Measurements from ENCODE around the gene ADAT1. TPM values are rescaled to one million over a fixed set of nuclear protein-coding genes. Genes with fewer than 3 reads are reported as not detected.
A peak's percentile ranks its signal among the peaks of the same experiment; 100 is the strongest.

Gene ADAT1
- total RNA-seq, 6 experiments from 2014 or later, result 48.3 to 61.2 (median 55.0) TPM

DNA sequence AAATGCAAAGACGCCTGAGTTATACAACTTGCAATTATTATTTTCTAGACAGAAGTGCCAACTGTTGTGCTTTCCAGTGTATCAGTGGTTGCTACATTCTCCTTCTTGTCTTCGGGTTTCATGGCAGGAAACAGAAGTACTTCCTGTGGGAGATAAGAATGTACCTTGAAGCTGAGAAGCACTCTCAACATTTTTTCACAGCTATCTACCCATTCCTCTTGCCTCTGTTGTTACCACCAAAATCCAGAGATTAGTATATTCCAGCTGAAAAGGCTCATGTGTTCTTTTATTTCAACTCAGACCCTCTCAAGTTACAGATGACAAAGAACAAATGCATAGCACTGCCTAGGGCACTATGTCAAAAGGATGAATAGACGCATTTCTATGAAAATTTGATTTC is 4.8 kb upstream of the ADAT1 start:
- Mint-ChIP-seq H3K9me3 (no peaks in the 10 kb centered on the region), H3K36me3 (ENCODE audit: low read depth) (peaks cover 55% of the 10 kb centered on the region), H3K27ac (no peak overlapping the region), H3K4me1 (ENCODE audit: low read depth) (peaks cover 28% of the 10 kb centered on the region), H3K27me3 (ENCODE audit: insufficient read depth) (peaks cover 6% of the 10 kb centered on the region), H3K4me3 (no peak overlapping the region)
- DNase-seq, result no peak
- TF ChIP-seq, protein P1, sequence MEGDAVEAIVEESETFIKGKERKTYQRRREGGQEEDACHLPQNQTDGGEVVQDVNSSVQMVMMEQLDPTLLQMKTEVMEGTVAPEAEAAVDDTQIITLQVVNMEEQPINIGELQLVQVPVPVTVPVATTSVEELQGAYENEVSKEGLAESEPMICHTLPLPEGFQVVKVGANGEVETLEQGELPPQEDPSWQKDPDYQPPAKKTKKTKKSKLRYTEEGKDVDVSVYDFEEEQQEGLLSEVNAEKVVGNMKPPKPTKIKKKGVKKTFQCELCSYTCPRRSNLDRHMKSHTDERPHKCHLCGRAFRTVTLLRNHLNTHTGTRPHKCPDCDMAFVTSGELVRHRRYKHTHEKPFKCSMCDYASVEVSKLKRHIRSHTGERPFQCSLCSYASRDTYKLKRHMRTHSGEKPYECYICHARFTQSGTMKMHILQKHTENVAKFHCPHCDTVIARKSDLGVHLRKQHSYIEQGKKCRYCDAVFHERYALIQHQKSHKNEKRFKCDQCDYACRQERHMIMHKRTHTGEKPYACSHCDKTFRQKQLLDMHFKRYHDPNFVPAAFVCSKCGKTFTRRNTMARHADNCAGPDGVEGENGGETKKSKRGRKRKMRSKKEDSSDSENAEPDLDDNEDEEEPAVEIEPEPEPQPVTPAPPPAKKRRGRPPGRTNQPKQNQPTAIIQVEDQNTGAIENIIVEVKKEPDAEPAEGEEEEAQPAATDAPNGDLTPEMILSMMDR (IDR thresholded peaks at IDR 0.05), result no peak

DNA sequence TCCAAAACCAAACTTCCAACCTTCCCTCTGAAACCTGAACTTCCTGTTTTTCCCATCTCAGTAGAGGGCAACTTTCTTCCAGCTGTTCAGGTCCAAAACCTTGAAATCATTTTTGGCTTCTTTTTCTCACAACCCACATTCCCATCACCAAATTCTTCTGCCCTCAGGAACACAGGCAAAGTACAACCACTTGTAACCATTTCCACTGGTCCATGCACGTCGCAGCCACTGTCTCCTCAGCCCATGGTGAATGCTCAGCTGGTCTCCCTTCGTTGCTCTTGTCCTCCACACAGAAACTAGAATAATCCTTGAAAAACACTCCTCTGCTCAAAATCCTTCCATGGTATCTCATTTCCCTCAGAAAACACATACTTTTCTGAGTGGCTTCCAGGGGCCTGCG is 3.7 kb upstream of the ADAT1 start:
- no peak overlapping the region for H3K4me3 Mint-ChIP-seq
- peaks cover 7% of the 10 kb centered on the region for H3K27me3 Mint-ChIP-seq (ENCODE audit: insufficient read depth)
- no peak for DNase-seq
- H3K27ac Mint-ChIP-seq, result no peak overlapping the region
- TF ChIP-seq, protein P1 (IDR thresholded peaks at IDR 0.05), result no peak
- peaks cover 50% of the 10 kb centered on the region for H3K36me3 Mint-ChIP-seq (ENCODE audit: low read depth)
- H3K4me1 Mint-ChIP-seq (ENCODE audit: low read depth), result peaks cover 36% of the 10 kb centered on the region
- H3K9me3 Mint-ChIP-seq, result no peaks in the 10 kb centered on the region

DNA sequence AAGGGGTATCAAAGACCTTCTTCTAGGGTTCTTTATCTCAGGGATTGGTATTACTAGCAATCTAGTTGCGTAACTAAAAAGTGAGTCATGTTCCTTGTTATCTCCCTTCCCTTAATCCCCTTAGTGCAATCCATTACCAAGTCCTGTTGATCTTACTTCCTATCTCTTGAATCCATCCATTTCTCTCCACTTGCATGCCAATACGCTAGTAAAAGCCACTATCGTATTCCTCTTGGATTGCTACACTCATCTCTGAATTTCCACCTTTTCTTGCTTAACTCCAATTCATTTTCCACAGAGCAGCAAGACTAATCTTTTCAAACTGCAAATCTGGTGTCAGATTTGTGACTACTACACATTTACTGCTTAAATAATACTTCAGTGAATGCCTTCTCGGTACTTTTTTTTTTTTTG is 1.8 kb upstream of the ADAT1 start:
- Mint-ChIP-seq H3K9me3 (no peaks in the 10 kb centered on the region), H3K4me3 (no peak overlapping the region), H3K27me3 (ENCODE audit: insufficient read depth) (peaks cover 7% of the 10 kb centered on the region), H3K4me1 (ENCODE audit: low read depth) (peaks cover 50% of the 10 kb centered on the region), H3K36me3 (ENCODE audit: low read depth) (peaks cover 39% of the 10 kb centered on the region), H3K27ac (peak overlapping the region; percentile 54)
- TF ChIP-seq, protein P1 (IDR thresholded peaks at IDR 0.05), result no peak
- DNase-seq, result peak; percentile 33

DNA sequence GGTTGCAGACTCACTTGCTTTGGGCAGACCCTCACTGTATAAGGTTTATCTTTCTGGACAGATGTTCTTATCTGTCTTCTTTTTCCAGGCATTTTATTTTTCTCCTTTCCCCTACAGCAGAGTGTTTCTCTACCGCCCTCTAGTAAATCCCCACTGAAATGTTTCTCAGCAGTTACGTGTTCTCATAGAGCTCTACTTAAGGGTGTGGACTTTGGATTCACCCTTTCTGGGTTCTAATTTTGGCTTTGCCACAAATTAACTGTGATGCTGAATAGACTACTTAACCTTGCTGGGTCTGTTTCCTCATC is 2.0 kb downstream of the ADAT1 start:
- Mint-ChIP-seq H3K4me3 (peak overlapping the region; percentile 99), H3K4me1 (ENCODE audit: low read depth) (peaks cover 46% of the 10 kb centered on the region), H3K27ac (no peak overlapping the region), H3K27me3 (ENCODE audit: insufficient read depth) (peaks cover 5% of the 10 kb centered on the region), H3K36me3 (ENCODE audit: low read depth) (peaks cover 28% of the 10 kb centered on the region), H3K9me3 (no peaks in the 10 kb centered on the region)
- peak; percentile 16 for DNase-seq
- TF ChIP-seq, protein P1 (IDR thresholded peaks at IDR 0.05), result peak; percentile 67

DNA sequence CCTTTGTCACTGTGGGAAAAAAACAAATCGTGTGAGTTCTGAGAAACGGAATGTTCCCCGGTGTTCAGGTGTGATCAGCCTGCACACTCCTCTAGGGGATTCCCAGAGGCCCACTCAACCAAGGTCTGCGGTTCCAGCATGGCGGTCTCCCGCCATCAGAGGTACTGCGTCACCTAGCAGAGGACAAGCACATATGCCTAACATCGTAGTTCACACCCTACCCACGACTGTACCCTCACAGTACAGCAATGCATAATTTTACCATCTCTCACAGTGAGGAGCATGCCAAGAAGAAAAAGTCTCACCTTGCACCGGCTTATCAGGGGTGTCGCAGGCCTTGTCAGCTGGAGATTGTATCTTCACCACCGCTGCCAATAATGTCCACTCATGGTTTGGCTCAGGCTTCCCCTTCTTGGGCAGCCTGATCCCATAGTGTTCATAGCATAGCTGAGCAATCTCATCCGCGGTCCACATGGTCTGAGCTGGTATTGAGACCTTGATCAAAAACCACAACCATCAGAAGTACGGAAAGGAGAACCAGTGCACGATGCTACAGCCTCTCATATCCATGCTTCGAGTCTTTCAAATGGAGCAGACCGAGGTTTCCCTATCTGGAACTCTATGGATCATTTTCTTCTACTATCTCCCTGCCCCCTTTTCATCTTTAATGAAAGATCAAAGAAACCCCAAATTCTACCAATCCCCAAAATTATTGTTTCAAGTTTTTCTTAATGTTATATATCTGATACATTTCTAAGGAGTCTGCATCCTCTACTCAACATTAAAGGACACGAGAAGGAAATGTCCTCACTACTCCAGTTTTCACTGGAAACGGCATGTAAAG is 2.5 kb downstream of the ADAT1 start:
- Mint-ChIP-seq H3K9me3 (no peaks in the 10 kb centered on the region), H3K4me1 (ENCODE audit: low read depth) (peaks cover 46% of the 10 kb centered on the region), H3K36me3 (ENCODE audit: low read depth) (peaks cover 22% of the 10 kb centered on the region), H3K27me3 (ENCODE audit: insufficient read depth) (peaks cover 5% of the 10 kb centered on the region), H3K27ac (no peak overlapping the region), H3K4me3 (peak overlapping the region; percentile 99; the same call in 1 of the 2 replicates)
- TF ChIP-seq, protein P1 (IDR thresholded peaks at IDR 0.05), result no peak
- DNase-seq, result no peak
